ENCODE measurements around the gene RBM34. TPM values are rescaled to one million over a fixed set of nuclear protein-coding genes. Genes with fewer than 3 reads are reported as not detected.

The RBM34 gene
- total RNA-seq, 1 experiment from 2014 or later, result 106 TPM

GRCh38 chr1:235106457-235106856, 54.6 kb downstream of the RBM34 start:
- no peak for DNase-seq
- Histone ChIP-seq H3K36me3 (ENCODE audit: low read depth) (peaks cover 24% of the 10 kb centered on the region), H3K9me2 (ENCODE audit: insufficient read depth) (no peaks in the 10 kb centered on the region), H3K79me2 (ENCODE audit: low read depth) (0 out of 2 replicates have a peak, but pooled peaks cover 5% of the 10 kb centered on the region), H3K27me3 (ENCODE audit: insufficient read depth, low read depth) (no peaks in the 10 kb centered on the region), H3K4me2 (no peak overlapping the region), H3K4me1 (replicated peaks; ENCODE audit: insufficient read depth) (no peaks in the 10 kb centered on the region), H3K9me3 (ENCODE audit: insufficient read depth, low read depth) (no peaks in the 10 kb centered on the region), H3K4me3 (no peak overlapping the region), H4K20me1 (ENCODE audit: insufficient read depth) (peaks cover 5% of the 10 kb centered on the region), H3K27ac (no peak overlapping the region), H2AFZ (no peak overlapping the region), H3F3A (ENCODE audit: insufficient read depth, low read depth) (peaks cover 60% of the 10 kb centered on the region; the same call in 1 of the 2 replicates)
- intact Hi-C loops (cut with micrococcal nuclease; ENCODE audit: unreplicated experiment), result no loop called here
- POLR2A ChIA-PET (ENCODE audit: unreplicated experiment), result no interaction called here
- CTCF ChIA-PET, result no interaction called here
- TF ChIP-seq, protein P1, sequence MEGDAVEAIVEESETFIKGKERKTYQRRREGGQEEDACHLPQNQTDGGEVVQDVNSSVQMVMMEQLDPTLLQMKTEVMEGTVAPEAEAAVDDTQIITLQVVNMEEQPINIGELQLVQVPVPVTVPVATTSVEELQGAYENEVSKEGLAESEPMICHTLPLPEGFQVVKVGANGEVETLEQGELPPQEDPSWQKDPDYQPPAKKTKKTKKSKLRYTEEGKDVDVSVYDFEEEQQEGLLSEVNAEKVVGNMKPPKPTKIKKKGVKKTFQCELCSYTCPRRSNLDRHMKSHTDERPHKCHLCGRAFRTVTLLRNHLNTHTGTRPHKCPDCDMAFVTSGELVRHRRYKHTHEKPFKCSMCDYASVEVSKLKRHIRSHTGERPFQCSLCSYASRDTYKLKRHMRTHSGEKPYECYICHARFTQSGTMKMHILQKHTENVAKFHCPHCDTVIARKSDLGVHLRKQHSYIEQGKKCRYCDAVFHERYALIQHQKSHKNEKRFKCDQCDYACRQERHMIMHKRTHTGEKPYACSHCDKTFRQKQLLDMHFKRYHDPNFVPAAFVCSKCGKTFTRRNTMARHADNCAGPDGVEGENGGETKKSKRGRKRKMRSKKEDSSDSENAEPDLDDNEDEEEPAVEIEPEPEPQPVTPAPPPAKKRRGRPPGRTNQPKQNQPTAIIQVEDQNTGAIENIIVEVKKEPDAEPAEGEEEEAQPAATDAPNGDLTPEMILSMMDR (conservative IDR thresholded peaks at IDR 0.05), result no peak
- no peak for TF ChIP-seq EZH2 (IDR thresholded peaks at IDR 0.05; ENCODE audit: low read depth)
- BruUV-seq (replicated peaks), result TSS peak; percentile 8

DNA sequence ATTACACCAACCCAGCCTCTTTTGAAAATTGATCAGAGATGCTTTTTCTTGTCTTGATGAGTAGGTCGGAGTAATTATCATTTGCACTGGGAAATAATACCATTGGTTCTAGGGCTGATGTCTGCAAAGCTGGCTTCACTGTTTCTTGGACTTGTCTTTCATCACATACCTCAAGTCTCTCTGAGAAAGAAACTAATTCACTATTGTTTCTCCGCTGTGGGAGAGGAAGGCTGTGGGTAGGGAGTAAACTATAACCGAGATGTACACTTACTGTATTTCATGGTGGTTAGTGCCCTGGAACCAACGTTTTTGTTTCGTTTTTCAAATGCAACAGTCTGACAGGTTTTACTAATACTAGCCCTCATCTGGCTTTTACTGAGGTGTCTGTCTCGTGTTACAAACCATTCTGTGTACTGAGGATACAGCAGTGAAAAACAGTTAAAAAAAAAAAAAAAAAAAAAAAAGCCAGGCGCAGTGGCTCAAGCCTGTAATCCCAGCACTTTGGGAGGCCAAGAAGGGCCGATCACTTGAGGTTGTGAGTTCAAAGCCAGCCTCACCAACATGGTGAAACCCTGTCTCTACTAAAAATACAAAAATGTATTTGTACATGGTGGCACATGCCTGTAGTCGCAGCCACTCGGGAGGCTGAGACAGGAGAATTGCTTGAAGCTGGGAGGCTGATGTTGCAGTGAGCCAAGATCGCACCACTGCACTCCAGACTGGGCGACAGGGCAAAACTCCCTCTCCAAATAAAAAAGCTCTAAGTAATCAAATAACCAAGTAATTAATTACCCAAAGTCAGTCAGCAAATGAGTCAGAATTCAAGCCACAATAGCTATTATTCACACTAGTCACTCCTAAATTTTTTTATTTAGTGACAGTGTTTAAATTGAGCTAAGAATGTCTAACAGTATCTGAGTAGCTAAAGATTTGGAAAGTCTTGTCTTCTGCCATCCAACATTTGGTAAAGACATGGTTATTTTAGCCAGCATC, 55.7 kb downstream of the RBM34 start:
- no peak overlapping the region for H2AFZ ChIP-seq
- H3K9me2 ChIP-seq (ENCODE audit: insufficient read depth), result no peaks in the 10 kb centered on the region
- ChIA-PET CTCF (interaction anchor here (0.5 to 1.2 kb wide), 4 partner anchors 12 to 476 kb away, joined by 4 to 10 read pairs (median 7); no protein-coding TSS in a partner anchor), POLR2A (ENCODE audit: unreplicated experiment) (interaction anchor here (0.6 kb wide), 1 partner anchor 633 kb away, joined by 30 read pairs; no protein-coding TSS in a partner anchor)
- no peaks in the 10 kb centered on the region for H3K4me1 ChIP-seq (replicated peaks; ENCODE audit: insufficient read depth)
- no peak overlapping the region for H3K4me3 ChIP-seq
- no peak for TF ChIP-seq EZH2 (IDR thresholded peaks at IDR 0.05; ENCODE audit: low read depth)
- TF ChIP-seq, protein P1 (conservative IDR thresholded peaks at IDR 0.05), result no peak
- H3K36me3 ChIP-seq (ENCODE audit: low read depth), result peaks cover 13% of the 10 kb centered on the region
- H3K27me3 ChIP-seq (ENCODE audit: insufficient read depth, low read depth), result no peaks in the 10 kb centered on the region
- no peak for DNase-seq
- H3K79me2 ChIP-seq (ENCODE audit: low read depth), result 0 out of 2 replicates have a peak, but pooled peaks cover under 1% of the 10 kb centered on the region
- no peaks in the 10 kb centered on the region; the same call in 1 of the 2 replicates for H4K20me1 ChIP-seq (ENCODE audit: insufficient read depth)
- intact Hi-C loops (cut with micrococcal nuclease; ENCODE audit: unreplicated experiment), result no loop called here
- H3K4me2 ChIP-seq, result no peak overlapping the region
- peaks cover 55% of the 10 kb centered on the region for H3F3A ChIP-seq (ENCODE audit: insufficient read depth, low read depth)
- BruUV-seq (replicated peaks), result no TSS peak
- H3K9me3 ChIP-seq (ENCODE audit: insufficient read depth, low read depth), result no peaks in the 10 kb centered on the region
- no peak overlapping the region for H3K27ac ChIP-seq

GRCh38 chr1:235102993-235103411, 58.0 kb downstream of the RBM34 start:
- no peak overlapping the region for H3K4me2 ChIP-seq
- H3K27me3 ChIP-seq (ENCODE audit: insufficient read depth, low read depth), result no peaks in the 10 kb centered on the region
- TF ChIP-seq, protein P1 (conservative IDR thresholded peaks at IDR 0.05), result no peak
- TF ChIP-seq EZH2 (IDR thresholded peaks at IDR 0.05; ENCODE audit: low read depth), result no peak
- H3F3A ChIP-seq (ENCODE audit: insufficient read depth, low read depth), result peaks cover 49% of the 10 kb centered on the region
- H3K79me2 ChIP-seq (ENCODE audit: low read depth), result no peaks in the 10 kb centered on the region
- no peak overlapping the region for H2AFZ ChIP-seq
- no peaks in the 10 kb centered on the region for H3K4me1 ChIP-seq (replicated peaks; ENCODE audit: insufficient read depth)
- H3K9me3 ChIP-seq (ENCODE audit: insufficient read depth, low read depth), result no peaks in the 10 kb centered on the region
- CTCF ChIA-PET, result interaction anchor here (0.7 kb wide), 1 partner anchor 678 kb away, joined by 8 read pairs; no protein-coding TSS in a partner anchor
- POLR2A ChIA-PET (ENCODE audit: unreplicated experiment), result interaction anchor here (0.7 kb wide), 1 partner anchor 414 kb away, joined by 6 read pairs; no protein-coding TSS in a partner anchor
- BruUV-seq (replicated peaks), result no TSS peak
- no peaks in the 10 kb centered on the region for H4K20me1 ChIP-seq (ENCODE audit: insufficient read depth)
- H3K36me3 ChIP-seq (ENCODE audit: low read depth), result no peaks in the 10 kb centered on the region
- no peak overlapping the region for H3K27ac ChIP-seq
- intact Hi-C loops (cut with micrococcal nuclease; ENCODE audit: unreplicated experiment), result loop anchor here (5.0 kb wide), 1 partner anchor 399 kb away; the partner anchor contains the start of gene B3GALNT2
- H3K4me3 ChIP-seq, result no peak overlapping the region
- no peak for DNase-seq
- H3K9me2 ChIP-seq (ENCODE audit: insufficient read depth), result no peaks in the 10 kb centered on the region

All from PC-9 (cell line).